Bronchial epithelial cell (primary cell): ENCODE data around the gene CAPN5. TPM values are rescaled to one million over a fixed set of nuclear protein-coding genes. Genes with fewer than 3 reads are reported as not detected.
A peak's percentile ranks its signal among the peaks of the same experiment; 100 is the strongest.

ENCODE experiments used
- DNase-seq: peaks from one replicate; pipeline ENCODE4 v3.0.0-alpha.2; 2010; ENCODE audit warnings: low read depth
- FAIRE-seq: peaks from 2 replicates; lab custom pipeline; 2011; peaks lifted over from hg19 to GRCh38; lab: Jason Lieb, UNC
- H3K27me3 ChIP-seq: 2 replicates; pipeline ENCODE4 v1.5.1; 2011; ENCODE audit warnings: low read length; ENCODE audit not compliant: control insufficient read depth, insufficient read depth
- H3K36me3 ChIP-seq: 2 replicates; pipeline ENCODE4 v1.5.1; 2011; ENCODE audit warnings: low read length; ENCODE audit not compliant: control insufficient read depth, insufficient read depth
- H3K4me3 ChIP-seq: 2 replicates; pipeline ENCODE4 v1.5.1; 2011; ENCODE audit warnings: mild to moderate bottlenecking, low read depth, low read length, control low read depth
- total RNA-seq: library from RNA; depleted of rRNA; stranded (reverse); fragments of >200 nt; gene quantifications from 2 replicates; pipeline ENCODE4 v1.2.1, GENCODE V29; 2014
- TF ChIP-seq, protein P1 (sequence below): IDR thresholded peaks from 2 replicates; pipeline ENCODE4 v1.5.1; 2011; ENCODE audit warnings: mild to moderate bottlenecking, moderate library complexity, low read length, control low read depth, inconsistent platforms; ENCODE audit not compliant: insufficient read depth, severe bottlenecking

Gene CAPN5
- total RNA-seq, 1 donor from 2014 or later = 3.2 TPM

DNA sequence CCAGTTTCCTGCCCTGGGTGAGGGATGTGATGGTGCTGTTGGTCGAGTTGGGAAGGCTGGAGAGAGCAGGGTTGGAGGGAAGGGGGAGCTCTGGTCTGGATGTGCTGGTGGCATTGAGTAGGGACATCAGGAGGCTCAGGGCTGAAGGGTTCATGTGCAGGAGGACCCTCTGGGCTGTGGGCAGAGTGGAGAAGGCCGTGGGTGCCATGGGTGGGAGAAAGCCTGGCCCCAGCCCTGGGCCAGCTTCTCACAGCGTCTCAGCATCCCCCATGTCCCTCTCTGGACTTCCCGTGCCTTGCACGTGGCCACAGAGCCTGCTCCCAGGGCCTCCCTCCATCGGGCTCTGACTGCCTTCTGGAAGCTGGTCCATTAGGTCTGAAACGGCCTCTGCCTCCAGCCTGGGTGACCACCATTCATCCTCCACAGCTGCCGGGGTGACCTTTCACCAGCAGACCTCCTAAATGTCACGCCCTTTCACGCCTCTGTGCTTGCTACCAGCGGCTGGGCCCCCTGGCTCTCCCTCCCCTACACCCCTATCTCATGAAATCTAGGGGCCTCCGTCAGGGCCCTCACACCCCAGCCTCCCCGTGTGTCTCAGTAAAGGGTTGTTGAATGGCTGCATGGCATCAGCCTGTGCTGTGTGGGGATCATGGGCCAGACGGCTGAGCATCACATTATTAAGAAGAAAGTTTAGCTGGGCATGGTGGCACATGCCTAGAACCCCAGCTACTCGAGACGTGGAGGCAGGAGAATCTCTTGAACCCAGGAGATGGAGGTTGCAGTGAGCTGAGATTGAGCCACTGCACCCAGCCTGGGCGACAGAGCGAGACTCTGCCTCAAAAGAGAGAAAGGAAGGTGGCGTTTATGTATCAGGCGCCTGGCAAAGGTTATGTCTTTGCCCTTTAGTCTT is 86.8 kb downstream of the CAPN5 start:
- H3K4me3 ChIP-seq = no peak overlapping the region
- TF ChIP-seq, protein P1, sequence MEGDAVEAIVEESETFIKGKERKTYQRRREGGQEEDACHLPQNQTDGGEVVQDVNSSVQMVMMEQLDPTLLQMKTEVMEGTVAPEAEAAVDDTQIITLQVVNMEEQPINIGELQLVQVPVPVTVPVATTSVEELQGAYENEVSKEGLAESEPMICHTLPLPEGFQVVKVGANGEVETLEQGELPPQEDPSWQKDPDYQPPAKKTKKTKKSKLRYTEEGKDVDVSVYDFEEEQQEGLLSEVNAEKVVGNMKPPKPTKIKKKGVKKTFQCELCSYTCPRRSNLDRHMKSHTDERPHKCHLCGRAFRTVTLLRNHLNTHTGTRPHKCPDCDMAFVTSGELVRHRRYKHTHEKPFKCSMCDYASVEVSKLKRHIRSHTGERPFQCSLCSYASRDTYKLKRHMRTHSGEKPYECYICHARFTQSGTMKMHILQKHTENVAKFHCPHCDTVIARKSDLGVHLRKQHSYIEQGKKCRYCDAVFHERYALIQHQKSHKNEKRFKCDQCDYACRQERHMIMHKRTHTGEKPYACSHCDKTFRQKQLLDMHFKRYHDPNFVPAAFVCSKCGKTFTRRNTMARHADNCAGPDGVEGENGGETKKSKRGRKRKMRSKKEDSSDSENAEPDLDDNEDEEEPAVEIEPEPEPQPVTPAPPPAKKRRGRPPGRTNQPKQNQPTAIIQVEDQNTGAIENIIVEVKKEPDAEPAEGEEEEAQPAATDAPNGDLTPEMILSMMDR = no peak
- no peak for FAIRE-seq
- no peak for DNase-seq
- H3K27me3 ChIP-seq = peaks cover 4% of the 10 kb centered on the region
- no peaks in the 10 kb centered on the region for H3K36me3 ChIP-seq

DNA sequence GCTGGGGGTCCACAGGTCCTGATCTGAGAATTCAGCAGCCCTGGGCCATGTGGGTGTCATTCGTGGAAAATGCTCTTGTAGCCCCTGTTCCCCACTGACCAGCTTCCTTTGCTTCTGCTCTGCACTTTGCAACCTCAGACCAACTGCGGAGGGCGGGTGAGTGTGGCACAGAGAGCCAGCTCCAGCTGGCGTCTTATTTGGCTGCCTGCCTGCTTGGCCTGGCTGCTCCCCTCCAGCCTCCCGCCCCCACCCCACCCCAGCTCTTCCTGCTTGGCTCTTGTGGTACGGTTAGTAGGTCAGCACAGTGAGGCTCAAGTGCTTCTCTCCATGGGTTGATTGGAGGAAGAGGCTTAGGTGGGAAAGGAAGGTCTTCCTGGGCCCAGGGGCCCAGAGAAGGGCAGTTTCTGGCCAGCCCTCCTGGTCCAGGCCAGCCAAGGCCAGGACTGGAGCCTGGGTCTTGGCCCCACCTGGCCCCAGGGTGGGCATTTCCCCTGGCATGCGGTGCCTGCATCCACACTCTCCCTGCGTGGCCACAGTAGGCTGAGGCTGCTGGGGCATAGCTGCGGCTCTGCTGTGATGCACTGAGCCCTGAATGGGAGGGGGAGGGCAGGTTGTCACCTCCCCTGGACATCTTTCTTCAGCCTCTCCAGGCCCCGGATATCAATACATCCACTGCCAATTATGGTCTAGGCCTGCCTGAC is 87.8 kb downstream of the CAPN5 start:
- Histone ChIP-seq H3K4me3 (no peak overlapping the region), H3K27me3 (peaks cover 4% of the 10 kb centered on the region), H3K36me3 (no peaks in the 10 kb centered on the region)
- FAIRE-seq (no peak), DNase-seq (no peak)
- TF ChIP-seq, protein P1 = no peak

DNA sequence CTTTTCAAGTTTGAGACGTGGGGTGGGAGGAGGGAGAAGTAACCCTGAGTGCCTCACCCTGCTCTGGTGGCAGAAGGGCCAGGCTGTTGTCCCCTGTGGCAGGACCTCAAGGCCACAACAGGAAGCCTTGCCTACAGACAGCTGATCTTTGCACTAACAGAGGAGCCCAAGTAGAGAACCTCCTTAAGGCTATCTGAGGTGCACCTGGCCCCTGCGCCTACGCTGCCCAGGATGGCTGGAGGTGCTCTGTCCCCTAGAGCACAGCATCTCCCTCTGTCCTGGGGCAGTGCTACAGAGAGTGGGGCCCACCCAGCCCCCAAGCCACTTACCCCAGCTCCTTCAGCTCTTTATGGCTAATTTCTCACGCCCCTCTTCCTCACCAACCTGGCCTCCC is 88.3 kb downstream of the CAPN5 start:
- FAIRE-seq (no peak), DNase-seq (no peak)
- TF ChIP-seq, protein P1 = no peak
- Histone ChIP-seq H3K36me3 (no peaks in the 10 kb centered on the region), H3K27me3 (peaks cover 4% of the 10 kb centered on the region), H3K4me3 (no peak overlapping the region)

DNA sequence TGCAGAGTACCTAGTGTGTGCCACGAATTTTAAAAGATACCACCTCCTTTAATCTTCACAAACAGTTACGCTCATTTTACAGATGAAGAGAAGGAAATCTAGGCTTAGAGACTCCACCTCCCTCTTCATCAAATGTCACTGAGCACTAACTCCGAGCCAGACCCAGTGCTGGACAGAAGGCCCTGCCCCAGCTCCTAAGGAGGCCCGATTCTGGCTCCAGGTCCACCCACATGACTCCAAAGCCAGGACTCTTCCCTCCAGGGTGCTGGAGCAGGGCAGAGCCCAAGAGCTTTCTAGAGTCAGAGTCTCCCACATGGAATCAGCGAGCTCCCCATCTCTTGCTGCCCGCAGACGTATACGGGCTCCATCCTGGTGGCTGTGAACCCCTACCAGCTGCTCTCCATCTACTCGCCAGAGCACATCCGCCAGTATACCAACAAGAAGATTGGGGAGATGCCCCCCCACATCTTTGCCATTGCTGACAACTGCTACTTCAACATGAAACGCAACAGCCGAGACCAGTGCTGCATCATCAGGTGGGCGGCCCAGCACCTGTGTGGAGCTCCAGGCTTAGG is 88.9 kb downstream of the CAPN5 start:
- Histone ChIP-seq H3K36me3 (no peaks in the 10 kb centered on the region), H3K4me3 (no peak overlapping the region), H3K27me3 (peaks cover 4% of the 10 kb centered on the region)
- TF ChIP-seq, protein P1 = no peak
- FAIRE-seq (no peak), DNase-seq (no peak)

DNA sequence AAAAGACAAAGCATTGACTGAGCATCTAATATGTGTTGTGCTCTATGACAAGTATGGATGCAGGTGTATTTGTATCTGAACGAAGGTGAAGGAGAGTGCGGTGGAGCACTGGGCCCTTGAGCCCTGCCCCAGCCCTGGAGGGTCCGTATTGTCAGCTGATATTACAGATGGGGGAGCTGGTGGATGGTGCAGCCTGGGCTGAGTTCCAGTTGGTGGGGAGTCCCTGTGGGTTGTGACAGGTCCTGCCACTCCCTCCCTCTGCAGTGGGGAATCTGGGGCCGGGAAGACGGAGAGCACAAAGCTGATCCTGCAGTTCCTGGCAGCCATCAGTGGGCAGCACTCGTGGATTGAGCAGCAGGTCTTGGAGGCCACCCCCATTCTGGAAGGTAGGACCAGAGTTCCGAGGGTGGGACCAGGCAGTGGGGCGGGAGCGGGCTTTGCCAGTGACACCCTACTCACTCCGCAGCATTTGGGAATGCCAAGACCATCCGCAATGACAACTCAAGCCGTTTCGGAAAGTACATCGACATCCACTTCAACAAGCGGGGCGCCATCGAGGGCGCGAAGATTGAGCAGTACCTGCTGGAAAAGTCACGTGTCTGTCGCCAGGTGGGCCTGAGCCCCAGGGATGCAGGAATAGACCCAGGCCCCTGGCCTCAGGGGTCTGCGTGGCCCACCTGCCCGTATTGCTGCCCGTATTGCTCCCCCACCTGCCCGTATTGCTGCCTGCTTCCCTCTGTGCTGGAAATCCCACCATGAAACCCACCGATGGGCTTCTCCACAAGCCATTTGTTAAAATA is 89.8 kb downstream of the CAPN5 start:
- FAIRE-seq = peak; percentile 23

More for the DNA sequence above, 89.8 kb downstream of the CAPN5 start:
- Histone ChIP-seq H3K4me3 (no peak overlapping the region), H3K36me3 (no peaks in the 10 kb centered on the region), H3K27me3 (peaks cover 2% of the 10 kb centered on the region)
- TF ChIP-seq, protein P1 = no peak
- DNase-seq = no peak
